GM23338 (cell line): ENCODE measurements around the gene EMX1. TPM values are rescaled to one million over a fixed set of nuclear protein-coding genes. Genes with fewer than 3 reads are reported as not detected.

ENCODE experiments used
- ATAC-seq: fragments of 200-7000 bp; cut with Tn5 transposase; 3 replicates; pipeline ENCODE4 v1.9.1; 2020
- DNase-seq: peaks from one replicate; pipeline ENCODE4 v3.0.0-alpha.2; 2015; ENCODE audit warnings: low spot score
- H2AFZ ChIP-seq: fragments of 200-600 bp; sonication (generic); 2 replicates; pipeline ENCODE4 v1.8.0; 2016; ENCODE audit warnings: antibody characterized with exemption, mild to moderate bottlenecking, moderate library complexity
- H3F3A ChIP-seq: fragments of 200-600 bp; sonication (generic); replicated peaks from 2 replicates; pipeline ENCODE4 v1.8.0; 2017; ENCODE audit warnings: antibody characterized with exemption, mixed run types, low read depth
- H3K27ac ChIP-seq: fragments of 200-600 bp; sonication (generic); 2 replicates; pipeline ENCODE4 v1.6.1; 2016; ENCODE audit warnings: low read depth
- H3K27me3 ChIP-seq: fragments of 200-600 bp; sonication (generic); 2 replicates; pipeline ENCODE4 v1.8.0; 2016; ENCODE audit warnings: mild to moderate bottlenecking, mixed run types, moderate library complexity; ENCODE audit not compliant: insufficient read depth
- H3K36me3 ChIP-seq: fragments of 200-600 bp; sonication (generic); 2 replicates; pipeline ENCODE4 v1.8.0; 2016; ENCODE audit warnings: mild to moderate bottlenecking; ENCODE audit not compliant: insufficient read depth
- H3K4me1 ChIP-seq: fragments of 200-600 bp; sonication (generic); 2 replicates; pipeline ENCODE4 v1.8.0; 2016; ENCODE audit warnings: mild to moderate bottlenecking, moderate library complexity; ENCODE audit not compliant: insufficient read depth
- H3K4me2 ChIP-seq: fragments of 200-600 bp; sonication (generic); 2 replicates; pipeline ENCODE4 v1.7.1; 2017; ENCODE audit warnings: mixed run types
- H3K4me3 ChIP-seq: fragments of 200-600 bp; sonication (generic); 2 replicates; pipeline ENCODE4 v1.6.1; 2016; ENCODE audit warnings: mixed run types
- H3K79me2 ChIP-seq: fragments of 200-600 bp; sonication (generic); replicated peaks from 2 replicates; pipeline ENCODE4 v1.8.0; 2017; ENCODE audit warnings: mild to moderate bottlenecking; ENCODE audit not compliant: insufficient read depth
- H3K9me2 ChIP-seq: fragments of 200-600 bp; sonication (generic); 2 replicates; pipeline ENCODE4 v1.8.0; 2017; ENCODE audit not compliant: insufficient read depth
- H4K20me1 ChIP-seq: fragments of 200-600 bp; sonication (generic); replicated peaks from 2 replicates; pipeline ENCODE4 v1.8.0; 2017; ENCODE audit warnings: mild to moderate bottlenecking; ENCODE audit not compliant: insufficient read depth
- H3K27ac Mint-ChIP-seq: 2 replicates; pipeline ENCODE4 v1.8.0; 2020; ENCODE audit warnings: inconsistent platforms, mild to moderate bottlenecking, moderate library complexity, mixed read lengths
- H3K27me3 Mint-ChIP-seq: 3 replicates; pipeline ENCODE4 v1.8.0; 2022; ENCODE audit warnings: low read depth, mild to moderate bottlenecking, moderate library complexity, mixed read lengths, inconsistent platforms; ENCODE audit not compliant: insufficient read depth, poor library complexity
- H3K36me3 Mint-ChIP-seq: 3 replicates; pipeline ENCODE4 v1.8.0; 2021; ENCODE audit warnings: low read depth, mild to moderate bottlenecking, inconsistent platforms, moderate library complexity, mixed read lengths
- H3K4me1 Mint-ChIP-seq: 3 replicates; pipeline ENCODE4 v1.8.0; 2020; ENCODE audit warnings: mild to moderate bottlenecking, inconsistent platforms, mixed read lengths
- H3K4me3 Mint-ChIP-seq: 3 replicates; pipeline ENCODE4 v1.8.0; 2021; ENCODE audit warnings: moderate library complexity, mild to moderate bottlenecking, inconsistent platforms, mixed read lengths
- H3K9me3 Mint-ChIP-seq: 3 replicates; pipeline ENCODE4 v1.8.0; 2020; ENCODE audit warnings: moderate library complexity, mild to moderate bottlenecking, inconsistent platforms, mixed read lengths
- CTCF ChIP-seq, 2 experiments: fragments of 200-600 bp in 1 of 2; sonication (generic) in 1 of 2; conservative IDR thresholded peaks; 2 replicates each; pipeline versions ENCODE4 v1.5.1 to v1.6.1; 2016 to 2017; ENCODE audit warnings: antibody characterized with exemption in 2 of 2, low read depth in 2 of 2, mild to moderate bottlenecking in 2 of 2, moderate library complexity in 1 of 2
- POLR2AphosphoS5 ChIP-seq: IDR thresholded peaks from 2 replicates; pipeline ENCODE4 v1.6.1; 2016; ENCODE audit warnings: antibody characterized with exemption, low read depth
- REST ChIP-seq: IDR thresholded peaks from one replicate; pipeline ENCODE4 v1.6.1; 2018; ENCODE audit warnings: antibody characterized with exemption; ENCODE audit not compliant: unreplicated experiment
- STAT1 ChIP-seq: IDR thresholded peaks from one replicate; pipeline ENCODE4 v1.6.1; 2016; ENCODE audit warnings: antibody characterized with exemption; ENCODE audit not compliant: unreplicated experiment
- ZNF462 ChIP-seq: fragments of 250-450 bp; sonication (Bioruptor Pico); IDR thresholded peaks from 2 replicates; pipeline ENCODE4 v1.5.0; 2020; ENCODE audit warnings: mild to moderate bottlenecking, moderate library complexity
- polyA plus RNA-seq: library from polyadenylated mRNA; unstranded; fragments of >200 nt; fragmentation: Nextera tagmentation; extraction: Ambion mirVana; gene quantifications from 2 replicates; pipeline ENCODE4 v1.2.1, GENCODE V29; 2016
- total RNA-seq: library from RNA; depleted of rRNA; stranded (reverse); fragments of >200 nt; shearing (Covaris generic); gene quantifications from 2 replicates; pipeline ENCODE4 v1.2.3, GENCODE V29; 2014

EMX1 gene
- total and polyA plus RNA-seq, 2 experiments from 2014 or later = 3.9 to 7.9 TPM

- no peak overlapping the region for H3K4me3 ChIP-seq
- H4K20me1 ChIP-seq = no peaks in the 10 kb centered on the region
- peaks cover 26% of the 10 kb centered on the region for H3K4me1 Mint-ChIP-seq
- no peak overlapping the region for H3K27ac Mint-ChIP-seq
- no peaks in the 10 kb centered on the region for H3F3A ChIP-seq
- H3K27me3 Mint-ChIP-seq = peaks cover 18% of the 10 kb centered on the region
- no peak overlapping the region for H3K27ac ChIP-seq
- no peaks in the 10 kb centered on the region for H3K79me2 ChIP-seq
- no peaks in the 10 kb centered on the region; the same call in 2 of the 3 replicates for H3K9me3 Mint-ChIP-seq
- H3K4me2 ChIP-seq = no peak overlapping the region
- no peak overlapping the region for H3K4me3 Mint-ChIP-seq
- no peak for ATAC-seq
- peaks cover 5% of the 10 kb centered on the region; the same call in 1 of the 2 replicates for H3K9me2 ChIP-seq
- H3K27me3 ChIP-seq = peaks cover 48% of the 10 kb centered on the region
- no peak overlapping the region for H2AFZ ChIP-seq
- peaks cover 9% of the 10 kb centered on the region for H3K4me1 ChIP-seq
- DNase-seq = no peak
- H3K36me3 ChIP-seq = no peaks in the 10 kb centered on the region
- no peak for TF ChIP-seq ZNF462 (CRISPR knock-in tag)
- TF ChIP-seq CTCF (conservative IDR thresholded peaks at IDR 0.05; ENCODE audit: low read depth in 2 of 2) = no peak
- no peak for TF ChIP-seq POLR2AphosphoS5
- H3K36me3 Mint-ChIP-seq = peaks cover 7% of the 10 kb centered on the region; the same call in 2 of the 3 replicates
Observed at GRCh38 chr2:72932805-72933204, 15.5 kb downstream of the EMX1 start.

GRCh38 chr2:72933207-72933606 is 15.9 kb downstream of the EMX1 start:
- H3K4me1 ChIP-seq = peaks cover 9% of the 10 kb centered on the region
- H3K9me3 Mint-ChIP-seq = no peaks in the 10 kb centered on the region; the same call in 2 of the 3 replicates
- no peaks in the 10 kb centered on the region for H4K20me1 ChIP-seq
- no peak for ATAC-seq
- peaks cover 44% of the 10 kb centered on the region for H3K27me3 ChIP-seq
- no peaks in the 10 kb centered on the region for H3K36me3 ChIP-seq
- H3K4me1 Mint-ChIP-seq = peaks cover 30% of the 10 kb centered on the region
- H3F3A ChIP-seq = no peaks in the 10 kb centered on the region
- H3K27ac Mint-ChIP-seq = no peak overlapping the region
- no peak overlapping the region for H2AFZ ChIP-seq
- H3K9me2 ChIP-seq = peaks cover 5% of the 10 kb centered on the region; the same call in 1 of the 2 replicates
- no peak overlapping the region for H3K4me3 ChIP-seq
- no peak for DNase-seq
- H3K27ac ChIP-seq = no peak overlapping the region
- no peaks in the 10 kb centered on the region for H3K79me2 ChIP-seq
- H3K36me3 Mint-ChIP-seq = peaks cover 7% of the 10 kb centered on the region; the same call in 2 of the 3 replicates
- no peak overlapping the region for H3K4me3 Mint-ChIP-seq
- no peak overlapping the region for H3K4me2 ChIP-seq
- H3K27me3 Mint-ChIP-seq = peaks cover 18% of the 10 kb centered on the region
- TF ChIP-seq REST (no peak), STAT1 (no peak)
